ENCODE measurements around the gene DTL. TPM values are rescaled to one million over a fixed set of nuclear protein-coding genes. Genes with fewer than 3 reads are reported as not detected.

Gene DTL
- total and polyA plus RNA-seq, 2 of the 13 experiments (the other 11 are each of a cell fraction or from before 2014, with no cell fraction given): 10.4 to 32.8 TPM

DNA sequence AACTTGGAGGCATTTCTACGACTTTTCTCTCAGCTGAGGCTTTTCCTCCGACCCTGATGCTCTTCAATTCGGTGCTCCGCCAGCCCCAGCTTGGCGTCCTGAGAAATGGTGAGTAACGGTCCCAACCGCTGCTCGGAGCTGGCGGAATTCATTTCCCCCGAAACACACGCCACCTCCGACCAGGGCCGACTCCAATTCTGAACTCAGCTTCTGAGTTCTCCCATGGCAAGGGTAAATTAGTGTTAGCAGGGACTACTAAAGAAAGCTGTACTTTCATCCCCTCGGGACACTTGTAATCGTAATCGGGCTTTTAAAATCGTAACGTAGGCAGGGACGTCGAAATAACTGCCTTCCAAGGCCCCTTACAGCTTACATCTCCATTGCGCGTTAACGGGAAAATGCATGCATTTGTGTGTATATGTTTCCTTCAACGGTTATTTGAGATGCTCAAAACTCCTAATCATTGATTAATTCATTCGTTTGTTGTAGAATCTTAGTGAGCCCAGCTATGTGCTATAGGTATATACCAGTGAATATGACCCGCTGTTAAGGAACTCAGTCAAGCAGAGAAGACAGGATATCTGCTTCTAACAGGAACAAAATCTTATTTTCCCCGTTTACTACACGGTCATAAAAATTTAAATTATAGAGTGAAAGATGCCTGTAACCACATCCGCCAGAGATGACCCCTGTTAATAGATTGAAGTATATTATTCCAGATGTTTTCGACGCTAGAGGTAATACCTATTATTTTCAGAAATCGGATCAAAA lies 472 bp downstream of the DTL start (continued):
- no peak; the same call in 1 of the 2 replicates for TF ChIP-seq ARID4A (CRISPR knock-in tag; IDR thresholded peaks at IDR 0.05; ENCODE audit: borderline replicate concordance)
- peak; percentile 74; the same call in 1 of the 2 replicates for TF ChIP-seq SRY (CRISPR knock-in tag; IDR thresholded peaks at IDR 0.05)
- no peak for TF ChIP-seq CCDC6 (CRISPR knock-in tag; IDR thresholded peaks at IDR 0.05)
- TF ChIP-seq ZNF337 (CRISPR knock-in tag; IDR thresholded peaks at IDR 0.05; ENCODE audit: borderline replicate concordance, low read depth): no peak
- TF ChIP-seq RFX5 (IDR thresholded peaks at IDR 0.05; ENCODE audit: low read depth, low read length): no peak
- no peak for TF ChIP-seq ZNF672 (CRISPR knock-in tag; IDR thresholded peaks at IDR 0.05)
- TF ChIP-seq ZFP62 (CRISPR knock-in tag; IDR thresholded peaks at IDR 0.05): no peak
- no peak for TF ChIP-seq MED13 (CRISPR knock-in tag; IDR thresholded peaks at IDR 0.05)
- TF ChIP-seq, protein P1, sequence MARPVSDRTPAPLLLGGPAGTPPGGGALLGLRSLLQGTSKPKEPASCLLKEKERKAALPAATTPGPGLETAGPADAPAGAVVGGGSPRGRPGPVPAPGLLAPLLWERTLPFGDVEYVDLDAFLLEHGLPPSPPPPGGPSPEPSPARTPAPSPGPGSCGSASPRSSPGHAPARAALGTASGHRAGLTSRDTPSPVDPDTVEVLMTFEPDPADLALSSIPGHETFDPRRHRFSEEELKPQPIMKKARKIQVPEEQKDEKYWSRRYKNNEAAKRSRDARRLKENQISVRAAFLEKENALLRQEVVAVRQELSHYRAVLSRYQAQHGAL (CRISPR knock-in tag; IDR thresholded peaks at IDR 0.05; ENCODE audit: not compliant biosample characterization): no peak
- TF ChIP-seq ZSCAN20 (CRISPR knock-in tag; IDR thresholded peaks at IDR 0.05; ENCODE audit: borderline replicate concordance): no peak
- no peak for TF ChIP-seq NBN (conservative IDR thresholded peaks at IDR 0.05)
- no peak for TF ChIP-seq KDM3A (CRISPR knock-in tag; IDR thresholded peaks at IDR 0.05; ENCODE audit: low read depth)
- TF ChIP-seq PCBP2 (optimal IDR thresholded peaks at IDR 0.05; ENCODE audit: low read depth, low read length, poor library complexity, severe bottlenecking): no peak
- TF ChIP-seq SAP130 (CRISPR knock-in tag; IDR thresholded peaks at IDR 0.05; ENCODE audit: low read depth): no peak; the same call in 1 of the 2 replicates
- no peak for TF ChIP-seq ZNF598 (CRISPR knock-in tag; IDR thresholded peaks at IDR 0.05; ENCODE audit: borderline replicate concordance)
- TF ChIP-seq, protein P2, sequence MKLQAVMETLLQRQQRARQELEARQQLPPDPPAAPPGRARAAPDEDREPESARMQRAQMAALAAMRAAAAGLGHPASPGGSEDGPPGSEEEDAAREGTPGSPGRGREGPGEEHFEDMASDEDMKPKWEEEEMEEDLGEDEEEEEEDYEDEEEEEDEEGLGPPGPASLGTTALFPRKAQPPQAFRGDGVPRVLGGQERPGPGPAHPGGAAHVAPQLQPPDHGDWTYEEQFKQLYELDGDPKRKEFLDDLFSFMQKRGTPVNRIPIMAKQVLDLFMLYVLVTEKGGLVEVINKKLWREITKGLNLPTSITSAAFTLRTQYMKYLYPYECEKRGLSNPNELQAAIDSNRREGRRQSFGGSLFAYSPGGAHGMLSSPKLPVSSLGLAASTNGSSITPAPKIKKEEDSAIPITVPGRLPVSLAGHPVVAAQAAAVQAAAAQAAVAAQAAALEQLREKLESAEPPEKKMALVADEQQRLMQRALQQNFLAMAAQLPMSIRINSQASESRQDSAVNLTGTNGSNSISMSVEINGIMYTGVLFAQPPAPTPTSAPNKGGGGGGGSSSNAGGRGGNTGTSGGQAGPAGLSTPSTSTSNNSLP (IDR thresholded peaks at IDR 0.05; ENCODE audit: low read depth, low read length): no peak
- TF ChIP-seq ZBTB4 (CRISPR knock-in tag; IDR thresholded peaks at IDR 0.05; ENCODE audit: borderline replicate concordance): no peak

Measured in HepG2 (cell line).